OCI-LY1 (cell line): ENCODE measurements around the gene PAX9.

ENCODE experiments used
- H2AFZ ChIP-seq: fragments of 200-600 bp; sonication (generic), shearing (Covaris generic); 2 replicates; pipeline ENCODE4 v1.6.0; 2014; ENCODE audit warnings: antibody characterized with exemption, mild to moderate bottlenecking, low read length
- H3F3A ChIP-seq: fragments of 200-600 bp; sonication (generic), shearing (Covaris generic); 2 replicates; pipeline ENCODE4 v1.6.0; 2014; ENCODE audit warnings: mild to moderate bottlenecking, antibody characterized with exemption, low read length, moderate library complexity; ENCODE audit not compliant: insufficient read depth
- H3K27ac ChIP-seq: fragments of 200-600 bp; sonication (generic); 2 replicates; pipeline ENCODE4 v1.5.1; 2014; ENCODE audit warnings: low read length, mixed run types, mild to moderate bottlenecking, low read depth; ENCODE audit not compliant: poor library complexity, severe bottlenecking
- H3K27me3 ChIP-seq: fragments of 200-600 bp; sonication (generic); 2 replicates; pipeline ENCODE4 v1.6.0; 2014; ENCODE audit warnings: antibody characterized with exemption, mild to moderate bottlenecking, low read length, moderate library complexity; ENCODE audit not compliant: insufficient read depth
- H3K36me3 ChIP-seq: fragments of 200-600 bp; sonication (generic); 2 replicates; pipeline ENCODE4 v1.6.1; 2014; ENCODE audit warnings: mild to moderate bottlenecking, antibody characterized with exemption, low read length, moderate library complexity, mixed read lengths; ENCODE audit not compliant: insufficient read depth
- H3K4me1 ChIP-seq: fragments of 200-600 bp; sonication (generic); 2 replicates; pipeline ENCODE4 v1.5.1; 2014; ENCODE audit warnings: mild to moderate bottlenecking, low read length, moderate library complexity; ENCODE audit not compliant: insufficient read depth, severe bottlenecking
- H3K4me2 ChIP-seq: fragments of 200-600 bp; sonication (generic), shearing (Covaris generic); 2 replicates; pipeline ENCODE4 v1.6.1; 2014; ENCODE audit warnings: low read length
- H3K4me3 ChIP-seq: fragments of 200-600 bp; sonication (generic); 2 replicates; pipeline ENCODE4 v1.5.1; 2014; ENCODE audit warnings: low read length, low read depth, mild to moderate bottlenecking, mixed read lengths; ENCODE audit not compliant: poor library complexity, severe bottlenecking
- H3K79me2 ChIP-seq: fragments of 200-600 bp; shearing (Covaris generic); 2 replicates; pipeline ENCODE4 v1.6.1; 2016; ENCODE audit warnings: mixed run types, low read length, mixed read lengths; ENCODE audit not compliant: insufficient read depth
- H3K9ac ChIP-seq: fragments of 200-600 bp; sonication (generic), shearing (Covaris generic); 2 replicates; pipeline ENCODE4 v1.6.1; 2014; ENCODE audit warnings: mild to moderate bottlenecking, low read length, mixed read lengths
- H3K9me2 ChIP-seq: fragments of 200-600 bp; sonication (generic), shearing (Covaris generic); 2 replicates; pipeline ENCODE4 v1.6.1; 2014; ENCODE audit warnings: low read depth, mild to moderate bottlenecking, low read length, mixed read lengths
- H3K9me3 ChIP-seq: fragments of 200-600 bp; shearing (Covaris generic); 2 replicates; pipeline ENCODE4 v1.6.1; 2014; ENCODE audit warnings: low read length, mixed read lengths
- H4K20me1 ChIP-seq: fragments of 200-600 bp; sonication (generic), shearing (Covaris generic); 2 replicates; pipeline ENCODE4 v1.6.0; 2016; ENCODE audit warnings: mild to moderate bottlenecking, low read length; ENCODE audit not compliant: insufficient read depth
- EZH2 ChIP-seq: fragments of 200-600 bp; sonication (generic), shearing (Covaris generic); IDR thresholded peaks from 2 replicates; pipeline ENCODE4 v1.8.0; 2017; ENCODE audit warnings: borderline replicate concordance, mixed run types, mild to moderate bottlenecking, antibody characterized with exemption, low read length, moderate library complexity, mixed read lengths
- TF ChIP-seq, protein P1 (sequence below): fragments of 200-600 bp; sonication (generic), shearing (Covaris generic); IDR thresholded peaks from 2 replicates; pipeline ENCODE4 v1.5.1; 2017; ENCODE audit warnings: mild to moderate bottlenecking, antibody characterized with exemption, low read length, moderate library complexity, mixed read lengths

The PAX9 gene

GRCh38 chr14:36713960-36714703, 52.5 kb downstream of the PAX9 start:
- no peak for TF ChIP-seq EZH2
- TF ChIP-seq, protein P1, sequence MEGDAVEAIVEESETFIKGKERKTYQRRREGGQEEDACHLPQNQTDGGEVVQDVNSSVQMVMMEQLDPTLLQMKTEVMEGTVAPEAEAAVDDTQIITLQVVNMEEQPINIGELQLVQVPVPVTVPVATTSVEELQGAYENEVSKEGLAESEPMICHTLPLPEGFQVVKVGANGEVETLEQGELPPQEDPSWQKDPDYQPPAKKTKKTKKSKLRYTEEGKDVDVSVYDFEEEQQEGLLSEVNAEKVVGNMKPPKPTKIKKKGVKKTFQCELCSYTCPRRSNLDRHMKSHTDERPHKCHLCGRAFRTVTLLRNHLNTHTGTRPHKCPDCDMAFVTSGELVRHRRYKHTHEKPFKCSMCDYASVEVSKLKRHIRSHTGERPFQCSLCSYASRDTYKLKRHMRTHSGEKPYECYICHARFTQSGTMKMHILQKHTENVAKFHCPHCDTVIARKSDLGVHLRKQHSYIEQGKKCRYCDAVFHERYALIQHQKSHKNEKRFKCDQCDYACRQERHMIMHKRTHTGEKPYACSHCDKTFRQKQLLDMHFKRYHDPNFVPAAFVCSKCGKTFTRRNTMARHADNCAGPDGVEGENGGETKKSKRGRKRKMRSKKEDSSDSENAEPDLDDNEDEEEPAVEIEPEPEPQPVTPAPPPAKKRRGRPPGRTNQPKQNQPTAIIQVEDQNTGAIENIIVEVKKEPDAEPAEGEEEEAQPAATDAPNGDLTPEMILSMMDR = no peak
- Histone ChIP-seq H2AFZ (no peak overlapping the region), H3K9ac (no peak overlapping the region), H3K9me3 (no peaks in the 10 kb centered on the region), H3F3A (no peaks in the 10 kb centered on the region), H4K20me1 (no peaks in the 10 kb centered on the region), H3K36me3 (no peaks in the 10 kb centered on the region), H3K4me1 (no peaks in the 10 kb centered on the region), H3K27me3 (no peaks in the 10 kb centered on the region), H3K27ac (no peak overlapping the region), H3K79me2 (no peaks in the 10 kb centered on the region), H3K4me3 (no peak overlapping the region), H3K4me2 (no peak overlapping the region), H3K9me2 (no peaks in the 10 kb centered on the region)

- no peak overlapping the region for H3K27ac ChIP-seq
- no peak for TF ChIP-seq EZH2
- TF ChIP-seq, protein P1 = no peak
- H2AFZ ChIP-seq = no peak overlapping the region
- H3K9ac ChIP-seq = no peak overlapping the region
- H3K4me1 ChIP-seq = no peaks in the 10 kb centered on the region
- no peaks in the 10 kb centered on the region for H4K20me1 ChIP-seq
- H3K36me3 ChIP-seq = no peaks in the 10 kb centered on the region
- H3K27me3 ChIP-seq = no peaks in the 10 kb centered on the region
- H3K79me2 ChIP-seq = no peaks in the 10 kb centered on the region
- no peak overlapping the region for H3K4me3 ChIP-seq
- no peaks in the 10 kb centered on the region for H3F3A ChIP-seq
- H3K9me2 ChIP-seq = no peaks in the 10 kb centered on the region
- H3K4me2 ChIP-seq = no peak overlapping the region
- H3K9me3 ChIP-seq = no peaks in the 10 kb centered on the region
These were observed 55.0 kb downstream of the PAX9 start for GRCh38 chr14:36716614-36717184.

DNA sequence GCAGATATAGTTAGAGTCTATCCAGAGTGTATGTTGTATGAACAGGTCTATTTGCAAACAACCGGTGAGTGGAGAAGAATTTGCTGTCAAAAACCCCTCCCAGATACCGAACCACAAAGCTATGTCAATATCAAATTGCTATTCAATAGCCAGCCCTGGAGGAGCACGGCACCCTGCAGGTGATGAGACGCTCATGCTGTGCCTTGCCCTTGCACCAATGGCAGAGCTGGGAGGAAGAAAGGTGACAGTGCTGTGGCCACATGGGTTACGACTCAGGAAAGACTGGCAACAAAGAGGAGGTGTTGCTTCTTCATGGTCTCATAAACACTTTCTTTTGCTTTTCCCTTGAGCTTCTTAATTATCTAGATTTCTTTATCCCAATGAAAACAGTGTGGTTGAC, 55.7 kb downstream of the PAX9 start:
- Histone ChIP-seq H3K27me3 (no peaks in the 10 kb centered on the region), H3K4me1 (no peaks in the 10 kb centered on the region), H3K79me2 (no peaks in the 10 kb centered on the region), H3K9me2 (no peaks in the 10 kb centered on the region), H4K20me1 (no peaks in the 10 kb centered on the region), H3K4me3 (no peak overlapping the region), H3F3A (no peaks in the 10 kb centered on the region), H3K4me2 (no peak overlapping the region), H3K27ac (no peak overlapping the region), H2AFZ (no peak overlapping the region), H3K36me3 (no peaks in the 10 kb centered on the region), H3K9me3 (no peaks in the 10 kb centered on the region), H3K9ac (no peak overlapping the region)
- TF ChIP-seq, protein P1 = no peak
- no peak for TF ChIP-seq EZH2
